GM23338 (cell line): ENCODE measurements around the gene MYH10. TPM values are rescaled to one million over a fixed set of nuclear protein-coding genes. Genes with fewer than 3 reads are reported as not detected.

Experiments used
- ATAC-seq: fragments of 200-7000 bp; cut with Tn5 transposase; 3 replicates; pipeline ENCODE4 v1.9.1; 2020
- DNase-seq: peaks from one replicate; pipeline ENCODE4 v3.0.0-alpha.2; 2015; ENCODE audit warnings: low spot score
- H2AFZ ChIP-seq: fragments of 200-600 bp; sonication (generic); 2 replicates; pipeline ENCODE4 v1.8.0; 2016; ENCODE audit warnings: antibody characterized with exemption, mild to moderate bottlenecking, moderate library complexity
- H3F3A ChIP-seq: fragments of 200-600 bp; sonication (generic); replicated peaks from 2 replicates; pipeline ENCODE4 v1.8.0; 2017; ENCODE audit warnings: antibody characterized with exemption, mixed run types, low read depth
- H3K27ac ChIP-seq: fragments of 200-600 bp; sonication (generic); 2 replicates; pipeline ENCODE4 v1.6.1; 2016; ENCODE audit warnings: low read depth
- H3K27me3 ChIP-seq: fragments of 200-600 bp; sonication (generic); 2 replicates; pipeline ENCODE4 v1.8.0; 2016; ENCODE audit warnings: mild to moderate bottlenecking, mixed run types, moderate library complexity; ENCODE audit not compliant: insufficient read depth
- H3K36me3 ChIP-seq: fragments of 200-600 bp; sonication (generic); 2 replicates; pipeline ENCODE4 v1.8.0; 2016; ENCODE audit warnings: mild to moderate bottlenecking; ENCODE audit not compliant: insufficient read depth
- H3K4me1 ChIP-seq: fragments of 200-600 bp; sonication (generic); 2 replicates; pipeline ENCODE4 v1.8.0; 2016; ENCODE audit warnings: mild to moderate bottlenecking, moderate library complexity; ENCODE audit not compliant: insufficient read depth
- H3K4me2 ChIP-seq: fragments of 200-600 bp; sonication (generic); 2 replicates; pipeline ENCODE4 v1.7.1; 2017; ENCODE audit warnings: mixed run types
- H3K4me3 ChIP-seq: fragments of 200-600 bp; sonication (generic); 2 replicates; pipeline ENCODE4 v1.6.1; 2016; ENCODE audit warnings: mixed run types
- H3K79me2 ChIP-seq: fragments of 200-600 bp; sonication (generic); replicated peaks from 2 replicates; pipeline ENCODE4 v1.8.0; 2017; ENCODE audit warnings: mild to moderate bottlenecking; ENCODE audit not compliant: insufficient read depth
- H3K9me2 ChIP-seq: fragments of 200-600 bp; sonication (generic); 2 replicates; pipeline ENCODE4 v1.8.0; 2017; ENCODE audit not compliant: insufficient read depth
- H4K20me1 ChIP-seq: fragments of 200-600 bp; sonication (generic); replicated peaks from 2 replicates; pipeline ENCODE4 v1.8.0; 2017; ENCODE audit warnings: mild to moderate bottlenecking; ENCODE audit not compliant: insufficient read depth
- H3K27ac Mint-ChIP-seq: 2 replicates; pipeline ENCODE4 v1.8.0; 2020; ENCODE audit warnings: inconsistent platforms, mild to moderate bottlenecking, moderate library complexity, mixed read lengths
- H3K27me3 Mint-ChIP-seq: 3 replicates; pipeline ENCODE4 v1.8.0; 2022; ENCODE audit warnings: low read depth, mild to moderate bottlenecking, moderate library complexity, mixed read lengths, inconsistent platforms; ENCODE audit not compliant: insufficient read depth, poor library complexity
- H3K36me3 Mint-ChIP-seq: 3 replicates; pipeline ENCODE4 v1.8.0; 2021; ENCODE audit warnings: low read depth, mild to moderate bottlenecking, inconsistent platforms, moderate library complexity, mixed read lengths
- H3K4me1 Mint-ChIP-seq: 3 replicates; pipeline ENCODE4 v1.8.0; 2020; ENCODE audit warnings: mild to moderate bottlenecking, inconsistent platforms, mixed read lengths
- H3K4me3 Mint-ChIP-seq: 3 replicates; pipeline ENCODE4 v1.8.0; 2021; ENCODE audit warnings: moderate library complexity, mild to moderate bottlenecking, inconsistent platforms, mixed read lengths
- H3K9me3 Mint-ChIP-seq: 3 replicates; pipeline ENCODE4 v1.8.0; 2020; ENCODE audit warnings: moderate library complexity, mild to moderate bottlenecking, inconsistent platforms, mixed read lengths
- CREB1 ChIP-seq: fragments of 250-450 bp; sonication (Bioruptor Pico); IDR thresholded peaks from 2 replicates; pipeline ENCODE4 v1.5.0; 2020; ENCODE audit warnings: low read depth, mild to moderate bottlenecking, moderate library complexity
- CTCF ChIP-seq, 2 experiments: fragments of 200-600 bp in 1 of 2; sonication (generic) in 1 of 2; conservative IDR thresholded peaks; 2 replicates each; pipeline versions ENCODE4 v1.5.1 to v1.6.1; 2016 to 2017; ENCODE audit warnings: antibody characterized with exemption in 2 of 2, low read depth in 2 of 2, mild to moderate bottlenecking in 2 of 2, moderate library complexity in 1 of 2
- ETS1 ChIP-seq: IDR thresholded peaks from 2 replicates; pipeline ENCODE4 v1.6.1; 2016; ENCODE audit warnings: antibody characterized with exemption
- EZH2phosphoT487 ChIP-seq: fragments of 200-600 bp; sonication (generic); IDR thresholded peaks from one replicate; pipeline ENCODE4 v1.8.1; 2018; ENCODE audit warnings: antibody characterized with exemption; ENCODE audit not compliant: unreplicated experiment
- NANOG ChIP-seq: IDR thresholded peaks from 2 replicates; pipeline ENCODE4 v1.6.1; 2016; ENCODE audit warnings: antibody characterized with exemption, borderline replicate concordance
- STAT1 ChIP-seq: IDR thresholded peaks from one replicate; pipeline ENCODE4 v1.6.1; 2016; ENCODE audit warnings: antibody characterized with exemption; ENCODE audit not compliant: unreplicated experiment
- ZNF114 ChIP-seq: fragments of 250-450 bp; sonication (Bioruptor Pico); IDR thresholded peaks from 2 replicates; pipeline ENCODE4 v1.5.0; 2020; ENCODE audit warnings: mild to moderate bottlenecking, moderate library complexity
- ZNF331 ChIP-seq: fragments of 250-450 bp; sonication (Bioruptor Pico); IDR thresholded peaks from 2 replicates; pipeline ENCODE4 v1.5.0; 2020; ENCODE audit warnings: low read depth, mild to moderate bottlenecking, moderate library complexity
- ZNF462 ChIP-seq: fragments of 250-450 bp; sonication (Bioruptor Pico); IDR thresholded peaks from 2 replicates; pipeline ENCODE4 v1.5.0; 2020; ENCODE audit warnings: mild to moderate bottlenecking, moderate library complexity
- polyA plus RNA-seq: library from polyadenylated mRNA; unstranded; fragments of >200 nt; fragmentation: Nextera tagmentation; extraction: Ambion mirVana; gene quantifications from 2 replicates; pipeline ENCODE4 v1.2.1, GENCODE V29; 2016
- total RNA-seq: library from RNA; depleted of rRNA; stranded (reverse); fragments of >200 nt; shearing (Covaris generic); gene quantifications from 2 replicates; pipeline ENCODE4 v1.2.3, GENCODE V29; 2014

MYH10 gene
- total and polyA plus RNA-seq, 2 experiments from 2014 or later: 89.5 to 230 TPM

GRCh38 chr17:8518326-8518725, 112.2 kb downstream of the MYH10 start:
- no peak overlapping the region for H3K4me2 ChIP-seq
- Mint-ChIP-seq H3K9me3 (no peaks in the 10 kb centered on the region), H3K36me3 (peaks cover 80% of the 10 kb centered on the region), H3K27me3 (peaks cover 13% of the 10 kb centered on the region), H3K27ac (no peak overlapping the region), H3K4me3 (no peak overlapping the region), H3K4me1 (no peaks in the 10 kb centered on the region)
- peaks cover 67% of the 10 kb centered on the region for H3K36me3 ChIP-seq
- no peaks in the 10 kb centered on the region for H3K4me1 ChIP-seq
- no peak overlapping the region for H3K4me3 ChIP-seq
- H3K9me2 ChIP-seq: no peaks in the 10 kb centered on the region
- no peak overlapping the region for H2AFZ ChIP-seq
- H3K79me2 ChIP-seq: no peaks in the 10 kb centered on the region
- TF ChIP-seq ZNF331 (CRISPR knock-in tag) (no peak), NANOG (no peak), ZNF114 (CRISPR knock-in tag) (no peak), CREB1 (CRISPR knock-in tag) (no peak)
- H3K27me3 ChIP-seq: no peaks in the 10 kb centered on the region
- ATAC-seq: no peak
- H3K27ac ChIP-seq: no peak overlapping the region
- no peak for DNase-seq
- H4K20me1 ChIP-seq: peaks cover 18% of the 10 kb centered on the region
- 0 out of 2 replicates have a peak, but pooled peaks cover 3% of the 10 kb centered on the region for H3F3A ChIP-seq

DNA sequence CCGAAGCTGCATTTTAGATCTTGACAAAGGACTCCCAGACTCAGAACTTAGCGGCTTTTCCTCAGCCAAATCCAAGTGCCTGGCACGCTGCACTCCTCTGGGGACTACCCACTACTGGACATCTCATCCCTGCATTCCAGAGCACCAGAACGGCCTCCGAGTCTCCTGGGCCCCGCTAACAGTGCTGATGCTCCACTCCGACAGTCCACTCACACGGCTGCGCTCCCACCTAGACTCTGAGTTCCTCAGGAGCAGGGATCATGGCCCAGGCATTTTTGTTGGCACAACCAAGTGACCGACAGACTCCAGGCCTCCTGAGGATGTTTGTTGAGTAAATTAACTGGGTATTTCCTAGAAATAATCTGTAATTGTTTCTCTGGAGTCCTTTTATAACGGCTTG, 115.7 kb downstream of the MYH10 start:
- Histone ChIP-seq H4K20me1 (peaks cover 4% of the 10 kb centered on the region), H2AFZ (no peak overlapping the region), H3K4me2 (no peak overlapping the region), H3F3A (0 out of 2 replicates have a peak, but pooled peaks cover 3% of the 10 kb centered on the region), H3K36me3 (peaks cover 71% of the 10 kb centered on the region), H3K4me3 (no peak overlapping the region), H3K79me2 (no peaks in the 10 kb centered on the region), H3K27ac (no peak overlapping the region), H3K4me1 (no peaks in the 10 kb centered on the region), H3K27me3 (no peaks in the 10 kb centered on the region), H3K9me2 (no peaks in the 10 kb centered on the region)
- Mint-ChIP-seq H3K4me3 (no peak overlapping the region), H3K4me1 (no peaks in the 10 kb centered on the region), H3K36me3 (peaks cover 94% of the 10 kb centered on the region), H3K9me3 (no peaks in the 10 kb centered on the region), H3K27me3 (peaks cover 14% of the 10 kb centered on the region), H3K27ac (peak overlapping the region; percentile 53; the same call in 1 of the 2 replicates)
- no peak for ATAC-seq
- no peak for DNase-seq
- no peak for TF ChIP-seq ZNF462 (CRISPR knock-in tag)
- no peak for TF ChIP-seq ZNF331 (CRISPR knock-in tag)
- no peak for TF ChIP-seq STAT1
- no peak for TF ChIP-seq CTCF (conservative IDR thresholded peaks at IDR 0.05; ENCODE audit: low read depth in 2 of 2)
- no peak for TF ChIP-seq NANOG
- TF ChIP-seq EZH2phosphoT487: no peak
- TF ChIP-seq ETS1: no peak
